ENCODE data around the gene PTPRG. TPM values are rescaled to one million over a fixed set of nuclear protein-coding genes. Genes with fewer than 3 reads are reported as not detected.

The PTPRG gene
- total RNA-seq, 1 experiment from 2014 or later, result 0.73 TPM

GRCh38 chr3:61743067-61743466 is 181.7 kb downstream of the PTPRG start:
- TF ChIP-seq CTCF (conservative IDR thresholded peaks at IDR 0.05; ENCODE audit: low read depth, low read length) (no peak), EZH2phosphoT487 (IDR thresholded peaks at IDR 0.05; ENCODE audit: borderline replicate concordance, low read length) (no peak), EZH2 (IDR thresholded peaks at IDR 0.05; ENCODE audit: low read length, unreplicated experiment) (no peak)
- POLR2A ChIA-PET (ENCODE audit: unreplicated experiment), result no interaction called here
- intact Hi-C loops (cut with micrococcal nuclease), result no loop called here
- Histone ChIP-seq H3K36me3 (ENCODE audit: low read depth, low read length) (no peaks in the 10 kb centered on the region), H3K79me2 (ENCODE audit: low read length) (no peaks in the 10 kb centered on the region), H3K9ac (ENCODE audit: low read length) (no peak overlapping the region), H3K9me3 (ENCODE audit: low read length) (no peaks in the 10 kb centered on the region), H3F3A (ENCODE audit: low read length, unreplicated experiment) (no peaks in the 10 kb centered on the region), H3K27ac (ENCODE audit: low read length) (no peak overlapping the region), H2AFZ (ENCODE audit: low read length) (no peak overlapping the region), H3K27me3 (ENCODE audit: low read length) (no peaks in the 10 kb centered on the region), H4K20me1 (ENCODE audit: low read length) (no peaks in the 10 kb centered on the region), H3K4me2 (ENCODE audit: low read length) (no peak overlapping the region), H3K4me3 (ENCODE audit: low read length) (no peak overlapping the region), H3K9me2 (replicated peaks; ENCODE audit: low read length) (no peaks in the 10 kb centered on the region), H3K4me1 (ENCODE audit: insufficient read depth, low read length) (no peaks in the 10 kb centered on the region)
- CTCF ChIA-PET, result no interaction called here
- ATAC-seq (no peak), DNase-seq (no peak)
- BruUV-seq (replicated peaks), result no TSS peak

- no peak for ATAC-seq
- no peak overlapping the region for H2AFZ ChIP-seq (ENCODE audit: low read length)
- H3K36me3 ChIP-seq (ENCODE audit: low read depth, low read length), result no peaks in the 10 kb centered on the region
- no peaks in the 10 kb centered on the region for H3K9me3 ChIP-seq (ENCODE audit: low read length)
- ChIA-PET CTCF (no interaction called here), POLR2A (ENCODE audit: unreplicated experiment) (no interaction called here)
- H3K27ac ChIP-seq (ENCODE audit: low read length), result no peak overlapping the region
- H3K27me3 ChIP-seq (ENCODE audit: low read length), result no peaks in the 10 kb centered on the region
- H3K79me2 ChIP-seq (ENCODE audit: low read length), result no peaks in the 10 kb centered on the region
- no peaks in the 10 kb centered on the region for H3K9me2 ChIP-seq (replicated peaks; ENCODE audit: low read length)
- no peak overlapping the region for H3K4me3 ChIP-seq (ENCODE audit: low read length)
- no peaks in the 10 kb centered on the region for H3K4me1 ChIP-seq (ENCODE audit: insufficient read depth, low read length)
- no peak overlapping the region for H3K4me2 ChIP-seq (ENCODE audit: low read length)
- no peak for DNase-seq
- no peaks in the 10 kb centered on the region for H3F3A ChIP-seq (ENCODE audit: low read length, unreplicated experiment)
- H3K9ac ChIP-seq (ENCODE audit: low read length), result no peak overlapping the region
- TF ChIP-seq EZH2phosphoT487 (IDR thresholded peaks at IDR 0.05; ENCODE audit: borderline replicate concordance, low read length) (no peak), EZH2 (IDR thresholded peaks at IDR 0.05; ENCODE audit: low read length, unreplicated experiment) (no peak), CTCF (conservative IDR thresholded peaks at IDR 0.05; ENCODE audit: low read depth, low read length) (no peak)
- BruUV-seq (replicated peaks), result no TSS peak
- intact Hi-C loops (cut with micrococcal nuclease), result no loop called here
- H4K20me1 ChIP-seq (ENCODE audit: low read length), result no peaks in the 10 kb centered on the region
Measured at GRCh38 chr3:61743686-61744242, 182.4 kb downstream of the PTPRG start.

- H3K27me3 ChIP-seq (ENCODE audit: low read length), result no peaks in the 10 kb centered on the region
- no peaks in the 10 kb centered on the region for H3K9me2 ChIP-seq (replicated peaks; ENCODE audit: low read length)
- no peaks in the 10 kb centered on the region for H3K4me1 ChIP-seq (ENCODE audit: insufficient read depth, low read length)
- BruUV-seq (replicated peaks), result no TSS peak
- intact Hi-C loops (cut with micrococcal nuclease), result no loop called here
- H3K4me2 ChIP-seq (ENCODE audit: low read length), result no peak overlapping the region
- peaks cover 10% of the 10 kb centered on the region; the same call in 1 of the 2 replicates for H3K9me3 ChIP-seq (ENCODE audit: low read length)
- H2AFZ ChIP-seq (ENCODE audit: low read length), result no peak overlapping the region
- no peak overlapping the region for H3K9ac ChIP-seq (ENCODE audit: low read length)
- ChIA-PET POLR2A (ENCODE audit: unreplicated experiment) (no interaction called here), CTCF (no interaction called here)
- no peaks in the 10 kb centered on the region for H3F3A ChIP-seq (ENCODE audit: low read length, unreplicated experiment)
- no peak overlapping the region for H3K27ac ChIP-seq (ENCODE audit: low read length)
- no peak for TF ChIP-seq EZH2phosphoT487 (IDR thresholded peaks at IDR 0.05; ENCODE audit: borderline replicate concordance, low read length)
- no peaks in the 10 kb centered on the region for H3K36me3 ChIP-seq (ENCODE audit: low read depth, low read length)
- H4K20me1 ChIP-seq (ENCODE audit: low read length), result no peaks in the 10 kb centered on the region
- H3K4me3 ChIP-seq (ENCODE audit: low read length), result no peak overlapping the region
- DNase-seq, result no peak
- ATAC-seq, result no peak
- H3K79me2 ChIP-seq (ENCODE audit: low read length), result no peaks in the 10 kb centered on the region
Measured at GRCh38 chr3:61748288-61748687, 186.9 kb downstream of the PTPRG start.

Data from PC-3 (cell line).